GM23338 (cell line): ENCODE data around the gene POU3F1. TPM values are rescaled to one million over a fixed set of nuclear protein-coding genes. Genes with fewer than 3 reads are reported as not detected.
A peak's percentile ranks its signal among the peaks of the same experiment; 100 is the strongest.

Experiments
- ATAC-seq: fragments of 200-7000 bp; cut with Tn5 transposase; 3 replicates; pipeline ENCODE4 v1.9.1; 2020
- DNase-seq: peaks from one replicate; pipeline ENCODE4 v3.0.0-alpha.2; 2015; ENCODE audit warnings: low spot score
- H2AFZ ChIP-seq: fragments of 200-600 bp; sonication (generic); 2 replicates; pipeline ENCODE4 v1.8.0; 2016; ENCODE audit warnings: antibody characterized with exemption, mild to moderate bottlenecking, moderate library complexity
- H3F3A ChIP-seq: fragments of 200-600 bp; sonication (generic); replicated peaks from 2 replicates; pipeline ENCODE4 v1.8.0; 2017; ENCODE audit warnings: antibody characterized with exemption, mixed run types, low read depth
- H3K27ac ChIP-seq: fragments of 200-600 bp; sonication (generic); 2 replicates; pipeline ENCODE4 v1.6.1; 2016; ENCODE audit warnings: low read depth
- H3K27me3 ChIP-seq: fragments of 200-600 bp; sonication (generic); 2 replicates; pipeline ENCODE4 v1.8.0; 2016; ENCODE audit warnings: mild to moderate bottlenecking, mixed run types, moderate library complexity; ENCODE audit not compliant: insufficient read depth
- H3K36me3 ChIP-seq: fragments of 200-600 bp; sonication (generic); 2 replicates; pipeline ENCODE4 v1.8.0; 2016; ENCODE audit warnings: mild to moderate bottlenecking; ENCODE audit not compliant: insufficient read depth
- H3K4me1 ChIP-seq: fragments of 200-600 bp; sonication (generic); 2 replicates; pipeline ENCODE4 v1.8.0; 2016; ENCODE audit warnings: mild to moderate bottlenecking, moderate library complexity; ENCODE audit not compliant: insufficient read depth
- H3K4me2 ChIP-seq: fragments of 200-600 bp; sonication (generic); 2 replicates; pipeline ENCODE4 v1.7.1; 2017; ENCODE audit warnings: mixed run types
- H3K4me3 ChIP-seq: fragments of 200-600 bp; sonication (generic); 2 replicates; pipeline ENCODE4 v1.6.1; 2016; ENCODE audit warnings: mixed run types
- H3K79me2 ChIP-seq: fragments of 200-600 bp; sonication (generic); replicated peaks from 2 replicates; pipeline ENCODE4 v1.8.0; 2017; ENCODE audit warnings: mild to moderate bottlenecking; ENCODE audit not compliant: insufficient read depth
- H3K9me2 ChIP-seq: fragments of 200-600 bp; sonication (generic); 2 replicates; pipeline ENCODE4 v1.8.0; 2017; ENCODE audit not compliant: insufficient read depth
- H4K20me1 ChIP-seq: fragments of 200-600 bp; sonication (generic); replicated peaks from 2 replicates; pipeline ENCODE4 v1.8.0; 2017; ENCODE audit warnings: mild to moderate bottlenecking; ENCODE audit not compliant: insufficient read depth
- H3K27ac Mint-ChIP-seq: 2 replicates; pipeline ENCODE4 v1.8.0; 2020; ENCODE audit warnings: inconsistent platforms, mild to moderate bottlenecking, moderate library complexity, mixed read lengths
- H3K27me3 Mint-ChIP-seq: 3 replicates; pipeline ENCODE4 v1.8.0; 2022; ENCODE audit warnings: low read depth, mild to moderate bottlenecking, moderate library complexity, mixed read lengths, inconsistent platforms; ENCODE audit not compliant: insufficient read depth, poor library complexity
- H3K36me3 Mint-ChIP-seq: 3 replicates; pipeline ENCODE4 v1.8.0; 2021; ENCODE audit warnings: low read depth, mild to moderate bottlenecking, inconsistent platforms, moderate library complexity, mixed read lengths
- H3K4me1 Mint-ChIP-seq: 3 replicates; pipeline ENCODE4 v1.8.0; 2020; ENCODE audit warnings: mild to moderate bottlenecking, inconsistent platforms, mixed read lengths
- H3K4me3 Mint-ChIP-seq: 3 replicates; pipeline ENCODE4 v1.8.0; 2021; ENCODE audit warnings: moderate library complexity, mild to moderate bottlenecking, inconsistent platforms, mixed read lengths
- H3K9me3 Mint-ChIP-seq: 3 replicates; pipeline ENCODE4 v1.8.0; 2020; ENCODE audit warnings: moderate library complexity, mild to moderate bottlenecking, inconsistent platforms, mixed read lengths
- CREB1 ChIP-seq: fragments of 250-450 bp; sonication (Bioruptor Pico); IDR thresholded peaks from 2 replicates; pipeline ENCODE4 v1.5.0; 2020; ENCODE audit warnings: low read depth, mild to moderate bottlenecking, moderate library complexity
- CTCF ChIP-seq, 2 experiments: fragments of 200-600 bp in 1 of 2; sonication (generic) in 1 of 2; conservative IDR thresholded peaks; 2 replicates each; pipeline versions ENCODE4 v1.5.1 to v1.6.1; 2016 to 2017; ENCODE audit warnings: antibody characterized with exemption in 2 of 2, low read depth in 2 of 2, mild to moderate bottlenecking in 2 of 2, moderate library complexity in 1 of 2
- ETS1 ChIP-seq: IDR thresholded peaks from 2 replicates; pipeline ENCODE4 v1.6.1; 2016; ENCODE audit warnings: antibody characterized with exemption
- EZH2 ChIP-seq: fragments of 200-600 bp; sonication (generic); IDR thresholded peaks from one replicate; pipeline ENCODE4 v1.8.0; 2017; ENCODE audit warnings: antibody characterized with exemption, mild to moderate bottlenecking, low read depth; ENCODE audit not compliant: unreplicated experiment
- JUNB ChIP-seq: IDR thresholded peaks from one replicate; pipeline ENCODE4 v1.6.1; 2016; ENCODE audit warnings: antibody characterized with exemption; ENCODE audit not compliant: unreplicated experiment
- NANOG ChIP-seq: IDR thresholded peaks from 2 replicates; pipeline ENCODE4 v1.6.1; 2016; ENCODE audit warnings: antibody characterized with exemption, borderline replicate concordance
- POLR2AphosphoS5 ChIP-seq: IDR thresholded peaks from 2 replicates; pipeline ENCODE4 v1.6.1; 2016; ENCODE audit warnings: antibody characterized with exemption, low read depth
- ZNF331 ChIP-seq: fragments of 250-450 bp; sonication (Bioruptor Pico); IDR thresholded peaks from 2 replicates; pipeline ENCODE4 v1.5.0; 2020; ENCODE audit warnings: low read depth, mild to moderate bottlenecking, moderate library complexity
- polyA plus RNA-seq: library from polyadenylated mRNA; unstranded; fragments of >200 nt; fragmentation: Nextera tagmentation; extraction: Ambion mirVana; gene quantifications from 2 replicates; pipeline ENCODE4 v1.2.1, GENCODE V29; 2016
- total RNA-seq: library from RNA; depleted of rRNA; stranded (reverse); fragments of >200 nt; shearing (Covaris generic); gene quantifications from 2 replicates; pipeline ENCODE4 v1.2.3, GENCODE V29; 2014

Gene POU3F1
- total and polyA plus RNA-seq, 2 experiments from 2014 or later = 3.6 to 11.5 TPM

GRCh38 chr1:38027201-38028104 is 19.1 kb downstream of the POU3F1 start (continued):
- no peak for TF ChIP-seq EZH2
- no peak for TF ChIP-seq JUNB
- no peak for TF ChIP-seq ETS1
- no peak for TF ChIP-seq CTCF (conservative IDR thresholded peaks at IDR 0.05; ENCODE audit: low read depth in 2 of 2)
- no peak for TF ChIP-seq POLR2AphosphoS5
- TF ChIP-seq ZNF331 (CRISPR knock-in tag) = no peak
- TF ChIP-seq NANOG = no peak

- no peak overlapping the region for H3K4me3 ChIP-seq
- H3K27me3 ChIP-seq = no peaks in the 10 kb centered on the region
- DNase-seq = peak; percentile 79
- H3K27ac ChIP-seq = no peak overlapping the region; the same call in 1 of the 2 replicates
- Mint-ChIP-seq H3K4me1 (peaks cover 53% of the 10 kb centered on the region), H3K4me3 (peak overlapping the region; percentile 34; the same call in 1 of the 3 replicates), H3K36me3 (peaks cover 39% of the 10 kb centered on the region), H3K27ac (peak overlapping the region; percentile 76), H3K27me3 (peaks cover 11% of the 10 kb centered on the region), H3K9me3 (no peaks in the 10 kb centered on the region; the same call in 2 of the 3 replicates)
- peak; percentile 19 for ATAC-seq
- no peaks in the 10 kb centered on the region for H3K9me2 ChIP-seq
- peaks cover 33% of the 10 kb centered on the region for H3K36me3 ChIP-seq
- no peak overlapping the region for H2AFZ ChIP-seq
- H4K20me1 ChIP-seq = peaks cover 5% of the 10 kb centered on the region; the same call in 1 of the 2 replicates
- no peak overlapping the region for H3K4me2 ChIP-seq
- no peaks in the 10 kb centered on the region for H3K79me2 ChIP-seq
- peaks cover 34% of the 10 kb centered on the region for H3F3A ChIP-seq
- TF ChIP-seq CTCF (conservative IDR thresholded peaks at IDR 0.05; ENCODE audit: low read depth in 2 of 2) (peak; percentile 87 to 91), CREB1 (CRISPR knock-in tag) (no peak)
- peaks cover 34% of the 10 kb centered on the region for H3K4me1 ChIP-seq
Measured at GRCh38 chr1:38026592-38027200, 19.9 kb downstream of the POU3F1 start.
